AG10803 (cell line): ENCODE data around the gene MYLIP.

ENCODE experiments used
- DNase-seq: peaks from one replicate; pipeline ENCODE4 v3.0.0; 2010; ENCODE audit warnings: low read depth
- H3K4me3 ChIP-seq: 2 replicates; pipeline ENCODE4 v1.5.1; 2011; ENCODE audit warnings: mild to moderate bottlenecking, low read length, control low read depth
- CTCF ChIP-seq: conservative IDR thresholded peaks from 2 replicates; pipeline ENCODE4 v1.5.1; 2011; ENCODE audit warnings: mild to moderate bottlenecking, low read length, control low read depth, inconsistent platforms

MYLIP gene

GRCh38 chr6:16158943-16159557 lies 30.2 kb downstream of the MYLIP start:
- DNase-seq = no peak
- no peak overlapping the region for H3K4me3 ChIP-seq
- no peak for TF ChIP-seq CTCF

DNA sequence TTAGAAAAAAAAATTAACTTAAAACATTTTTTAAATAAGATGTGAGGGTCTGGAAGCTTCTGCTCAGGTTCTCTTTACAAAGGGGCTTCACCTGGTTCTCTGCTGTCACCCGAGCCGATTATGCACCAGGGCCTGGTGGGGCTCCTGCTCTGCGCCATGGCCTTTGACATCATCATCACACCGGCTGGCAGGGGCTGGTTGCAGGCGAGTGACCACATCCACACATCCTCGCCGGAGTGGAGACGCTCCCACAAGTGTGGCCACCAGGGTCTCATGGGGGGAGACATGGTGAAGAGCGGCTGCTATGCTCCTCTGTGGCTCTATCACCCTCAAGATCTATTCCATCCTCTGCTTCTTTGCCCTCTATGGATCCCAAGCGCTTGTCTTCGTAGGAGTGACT lies 31.9 kb downstream of the MYLIP start:
- H3K4me3 ChIP-seq = no peak overlapping the region
- no peak for TF ChIP-seq CTCF
- no peak for DNase-seq

GRCh38 chr6:16162003-16162402 lies 33.1 kb downstream of the MYLIP start:
- TF ChIP-seq CTCF = no peak
- DNase-seq = no peak
- H3K4me3 ChIP-seq = no peak overlapping the region

DNA sequence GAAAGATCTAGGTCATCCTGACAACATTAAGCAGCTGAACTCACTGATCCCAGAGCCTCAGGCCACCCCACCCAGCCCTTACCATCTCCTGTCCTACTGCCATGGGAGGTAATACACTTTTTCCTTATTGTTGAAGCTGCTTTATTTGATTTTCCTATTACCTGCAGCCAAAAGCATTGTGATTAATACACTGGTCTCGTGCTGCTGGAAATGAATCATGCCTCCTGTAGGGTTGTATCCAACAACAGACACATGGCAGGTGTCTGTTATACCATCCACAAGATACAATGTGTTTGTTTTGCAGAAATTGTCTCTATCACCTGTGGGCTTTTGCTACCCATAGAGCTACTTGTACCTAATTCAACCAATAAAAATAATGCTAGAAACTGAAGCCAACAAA lies 34.2 kb downstream of the MYLIP start:
- DNase-seq = no peak
- no peak overlapping the region for H3K4me3 ChIP-seq
- no peak for TF ChIP-seq CTCF

GRCh38 chr6:16163535-16164300 lies 34.8 kb downstream of the MYLIP start:
- H3K4me3 ChIP-seq = no peak overlapping the region
- TF ChIP-seq CTCF = no peak
- DNase-seq = no peak

DNA sequence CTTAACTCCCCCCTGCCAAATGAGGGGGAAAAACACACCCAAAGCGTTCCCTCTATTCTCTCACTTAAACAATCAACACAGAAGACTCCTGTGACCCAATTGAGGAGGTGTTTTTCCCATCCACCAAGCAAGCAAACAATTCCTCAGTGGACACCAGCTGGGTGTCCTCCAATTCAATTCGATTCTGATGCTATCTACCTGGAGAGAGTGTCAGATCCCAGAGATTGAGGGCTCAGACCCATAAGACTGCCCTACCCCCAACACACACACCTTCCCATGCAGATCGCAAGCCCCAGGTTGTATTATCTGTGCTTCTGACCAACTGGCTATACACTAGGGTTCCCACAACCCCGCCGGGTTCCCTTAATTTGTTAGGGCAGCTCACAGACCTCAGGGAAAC lies 36.8 kb downstream of the MYLIP start:
- no peak for TF ChIP-seq CTCF
- no peak overlapping the region for H3K4me3 ChIP-seq
- DNase-seq = no peak
